ENCODE results near the gene CBFA2T3. TPM values are rescaled to one million over a fixed set of nuclear protein-coding genes. Genes with fewer than 3 reads are reported as not detected.
"Not testable (repeated sequence)": the region's sequence is repeated elsewhere in the genome, so short reads cannot be mapped to it uniquely, and the experiment has no call there.

CBFA2T3 gene
- total RNA-seq, 1 experiment from 2014 or later = 2.9 TPM

- no peak for DNase-seq
- WGBS (ENCODE audit: extremely low coverage, insufficient read length, low lambda C conversion rate) = no CpG with 5 or more reads among the region's 25 CpGs
These were observed 40.7 kb upstream of the CBFA2T3 start for GRCh38 chr16:89017543-89018281.

GRCh38 chr16:89016561-89016960, 39.6 kb upstream of the CBFA2T3 start:
- not testable (repeated sequence) for H2BK15ac ChIP-seq (ENCODE audit: low read depth, low read length); H3K36me3 Mint-ChIP-seq (ENCODE audit: insufficient read depth in 1 of 3, low read depth in 3 of 3); H4K91ac ChIP-seq (ENCODE audit: insufficient read length, low read depth, low read length); H3K9ac ChIP-seq (ENCODE audit: extremely low read depth, insufficient read length, low read length); H3K23ac ChIP-seq (ENCODE audit: insufficient read length, low read depth, low read length); H3K14ac ChIP-seq (ENCODE audit: insufficient read depth, low read length); H3K56ac ChIP-seq (ENCODE audit: insufficient read length, low read depth, low read length); H3T11ph ChIP-seq (ENCODE audit: low read length); H2AFZ ChIP-seq (ENCODE audit: low read length); H2BK120ac ChIP-seq (ENCODE audit: low read depth, low read length, poor library complexity, severe bottlenecking); H3K9me3 Mint-ChIP-seq; H3K27me3 ChIP-seq (ENCODE audit: insufficient read depth, low read length); H3K9me3 ChIP-seq (ENCODE audit: control insufficient read depth, low read depth, low read length); H2BK20ac ChIP-seq (ENCODE audit: low read depth, low read length, poor library complexity, severe bottlenecking); H4K8ac ChIP-seq (replicated peaks; ENCODE audit: insufficient read length, low read depth, low read length); H3K4me1 ChIP-seq (ENCODE audit: insufficient read depth, low read length); H3K4me3 Mint-ChIP-seq; H4K5ac ChIP-seq (ENCODE audit: insufficient read length, low read depth, low read length); H4K20me1 ChIP-seq (ENCODE audit: control insufficient read depth, insufficient read depth, insufficient read length); DNase-seq; H3K79me1 ChIP-seq (ENCODE audit: insufficient read depth, low read depth, low read length, poor library complexity, severe bottlenecking); H2AK5ac ChIP-seq (ENCODE audit: insufficient read length, low read length); H3K4me2 ChIP-seq (ENCODE audit: insufficient read depth, insufficient read length, low read length); H2BK5ac ChIP-seq (ENCODE audit: insufficient read length, low read length); H3K79me2 ChIP-seq (ENCODE audit: insufficient read depth, low read length); H3K23me2 ChIP-seq (ENCODE audit: insufficient read length, low read depth, low read length, poor library complexity, severe bottlenecking); H2BK12ac ChIP-seq (ENCODE audit: insufficient read length, low read depth, low read length); H3K27ac ChIP-seq (ENCODE audit: insufficient read length, low read depth, low read length); H3K4ac ChIP-seq (ENCODE audit: low read depth, low read length); H3K18ac ChIP-seq (ENCODE audit: insufficient read length, low read depth, low read length)
- WGBS (ENCODE audit: extremely low coverage, insufficient read length, low lambda C conversion rate) = no CpG with 5 or more reads among the region's 10 CpGs
- Mint-ChIP-seq H3K4me1 (peaks cover 5 to 16% of the 10 kb centered on the region in 2 experiments; a peak in 3 of 4 replicates), H3K27me3 (ENCODE audit: low read depth) (peaks cover 16% of the 10 kb centered on the region), H3K27ac (0 out of 7 replicates have a peak overlapping the region, but pooled peaks of 1 of the 3 experiments have one; percentile 36)

More at GRCh38 chr16:89017543-89018281, 40.7 kb upstream of the CBFA2T3 start:
- Histone ChIP-seq H4K91ac (ENCODE audit: insufficient read length, low read depth, low read length) (no peak overlapping the region), H3K27me3 (ENCODE audit: insufficient read depth, low read length) (no peaks in the 10 kb centered on the region), H4K5ac (ENCODE audit: insufficient read length, low read depth, low read length) (no peak overlapping the region), H3K4me2 (ENCODE audit: insufficient read depth, insufficient read length, low read length) (no peak overlapping the region), H2BK12ac (ENCODE audit: insufficient read length, low read depth, low read length) (no peak overlapping the region), H3K9me3 (ENCODE audit: control insufficient read depth, low read depth, low read length) (no peaks in the 10 kb centered on the region), H3K23ac (ENCODE audit: insufficient read length, low read depth, low read length) (no peak overlapping the region), H3K4me1 (ENCODE audit: insufficient read depth, low read length) (no peaks in the 10 kb centered on the region; the same call in 1 of the 2 replicates), H3K9ac (ENCODE audit: extremely low read depth, insufficient read length, low read length) (no peak overlapping the region), H2AFZ (ENCODE audit: low read length) (no peak overlapping the region), H3K56ac (ENCODE audit: insufficient read length, low read depth, low read length) (no peak overlapping the region), H4K8ac (replicated peaks; ENCODE audit: insufficient read length, low read depth, low read length) (no peak overlapping the region), H3K18ac (ENCODE audit: insufficient read length, low read depth, low read length) (no peak overlapping the region), H3K27ac (ENCODE audit: insufficient read length, low read depth, low read length) (no peak overlapping the region), H3K14ac (ENCODE audit: insufficient read depth, low read length) (no peak overlapping the region), H2BK120ac (ENCODE audit: low read depth, low read length, poor library complexity, severe bottlenecking) (no peak overlapping the region), H3T11ph (ENCODE audit: low read length) (no peak overlapping the region), H3K4ac (ENCODE audit: low read depth, low read length) (no peak overlapping the region), H3K79me2 (ENCODE audit: insufficient read depth, low read length) (no peaks in the 10 kb centered on the region), H4K20me1 (ENCODE audit: control insufficient read depth, insufficient read depth, insufficient read length) (no peaks in the 10 kb centered on the region), H3K23me2 (ENCODE audit: insufficient read length, low read depth, low read length, poor library complexity, severe bottlenecking) (no peaks in the 10 kb centered on the region), H2BK5ac (ENCODE audit: insufficient read length, low read length) (no peak overlapping the region), H2AK5ac (ENCODE audit: insufficient read length, low read length) (no peak overlapping the region), H2BK15ac (ENCODE audit: low read depth, low read length) (no peak overlapping the region), H3K79me1 (ENCODE audit: insufficient read depth, low read depth, low read length, poor library complexity, severe bottlenecking) (no peaks in the 10 kb centered on the region), H2BK20ac (ENCODE audit: low read depth, low read length, poor library complexity, severe bottlenecking) (no peak overlapping the region)
- H3K27ac Mint-ChIP-seq = peak overlapping the region in 2 of 3 experiments; percentile 52 to 55; a peak in 2 of 7 replicates
- TF ChIP-seq CTCF (conservative IDR thresholded peaks at IDR 0.05) = no peak
- H3K4me3 Mint-ChIP-seq = no peak overlapping the region; a peak in 1 of 5 replicates
- H3K27me3 Mint-ChIP-seq (ENCODE audit: low read depth) = peaks cover 15% of the 10 kb centered on the region
- peaks cover 0 to 8% (median 0%) of the 10 kb centered on the region in 3 experiments; a peak in 2 of 7 replicates for H3K36me3 Mint-ChIP-seq (ENCODE audit: insufficient read depth in 1 of 3, low read depth in 3 of 3)
- peaks cover 5 to 16% of the 10 kb centered on the region in 2 experiments; a peak in 3 of 4 replicates for H3K4me1 Mint-ChIP-seq
- peaks cover 8 to 9% of the 10 kb centered on the region in 2 experiments; a peak in 4 of 5 replicates for H3K9me3 Mint-ChIP-seq

Measured in H9 (cell line).